ENCODE results near the gene FAM180A. TPM values are rescaled to one million over a fixed set of nuclear protein-coding genes. Genes with fewer than 3 reads are reported as not detected.

Gene FAM180A
- total and polyA plus RNA-seq, 9 of the 15 experiments (the other 6 are each of a cell fraction or from before 2014, with no cell fraction given), result not detected

GRCh38 chr7:135690566-135690965 lies 58.0 kb downstream of the FAM180A start (continued):
- TF ChIP-seq CREB1 (IDR thresholded peaks at IDR 0.05), result no peak
- TF ChIP-seq CREB1 (CRISPR knock-in tag; IDR thresholded peaks at IDR 0.05), result no peak

GRCh38 chr7:135687466-135687865 lies 61.1 kb downstream of the FAM180A start:
- H3K27me3 ChIP-seq (ENCODE audit: control insufficient read depth in 2 of 2, insufficient read depth in 2 of 2, low read length in 2 of 2), result no peaks in the 10 kb centered on the region
- H3K4me1 ChIP-seq (replicated peaks in 1 of 2; ENCODE audit: control insufficient read depth in 2 of 2, insufficient read depth in 2 of 2, low read length in 2 of 2), result no peaks in the 10 kb centered on the region
- in situ Hi-C loops (cut with MboI) (no loop called here), intact Hi-C loops (cut with micrococcal nuclease) (no loop called here)
- H3K27ac ChIP-seq (ENCODE audit: extremely low read depth, low read depth, low read length), result no peak overlapping the region
- no peaks in the 10 kb centered on the region for H3K9me3 ChIP-seq (replicated peaks; ENCODE audit: control insufficient read depth, insufficient read depth, low read depth, low read length)
- H3K4me3 ChIP-seq, result no peak overlapping the region
- H3K36me3 ChIP-seq (ENCODE audit: control insufficient read depth, insufficient read depth, low read length), result no peaks in the 10 kb centered on the region; the same call in 2 of the 3 replicates
- DNase-seq (ENCODE audit: extremely low read depth in 1 of 4, low spot score in 3 of 4) (no peak), ATAC-seq (no peak), FAIRE-seq (peak; percentile 57)
- POLR2A ChIA-PET, result interaction anchor here (0.6 kb wide), 1 partner anchor 11 kb away, joined by 3 read pairs; no protein-coding TSS in a partner anchor
- H3K9me1 ChIP-seq (ENCODE audit: control insufficient read depth, insufficient read depth, low read length), result no peaks in the 10 kb centered on the region
- no peak overlapping the region for H2AFZ ChIP-seq (ENCODE audit: low read depth, low read length)
- H4K20me1 ChIP-seq (replicated peaks; ENCODE audit: control insufficient read depth, insufficient read depth, low read length), result 0 out of 2 replicates have a peak, but pooled peaks cover 2% of the 10 kb centered on the region
- 0% methylated on average over 1 of the region's 1 CpG for WGBS (ENCODE audit: insufficient coverage, low coverage, missing lambda C conversion rate)
- H3K9ac ChIP-seq (ENCODE audit: insufficient read depth in 1 of 2, low read depth in 2 of 2, low read length in 2 of 2), result no peak overlapping the region
- CTCF ChIA-PET (ENCODE audit: low intra/inter-chr PET ratio), result no interaction called here
- no TSS peak for BruUV-seq (replicated peaks)
- H3K79me2 ChIP-seq (ENCODE audit: control insufficient read depth, insufficient read depth, low read length), result no peaks in the 10 kb centered on the region
- TF ChIP-seq ZBTB2 (IDR thresholded peaks at IDR 0.05) (no peak), ZBTB9 (CRISPR knock-in tag; IDR thresholded peaks at IDR 0.05) (no peak), NFRKB (IDR thresholded peaks at IDR 0.05; ENCODE audit: low read depth) (no peak), XRCC3 (IDR thresholded peaks at IDR 0.05) (no peak), GTF3C2 (IDR thresholded peaks at IDR 0.05; ENCODE audit: borderline replicate concordance, extremely low read depth, insufficient read length) (no peak), NCOR1 (IDR thresholded peaks at IDR 0.05) (no peak), U2AF1 (optimal IDR thresholded peaks at IDR 0.05; ENCODE audit: low read depth, low read length) (no peak), ZBTB43 (CRISPR knock-in tag; IDR thresholded peaks at IDR 0.05) (no peak), ZC3H11A (IDR thresholded peaks at IDR 0.05; ENCODE audit: low read depth, low read length) (no peak), POU5F1 (IDR thresholded peaks at IDR 0.05; ENCODE audit: borderline replicate concordance, low read depth, low read length, partially characterized antibody) (no peak), STAG1 (CRISPR knock-in tag; IDR thresholded peaks at IDR 0.05; ENCODE audit: borderline replicate concordance) (no peak), FOXJ3 (CRISPR knock-in tag; IDR thresholded peaks at IDR 0.05) (no peak), IFI16 (CRISPR knock-in tag; IDR thresholded peaks at IDR 0.05) (no peak)
- H3K4me2 ChIP-seq (ENCODE audit: insufficient read depth, low read length), result no peak overlapping the region

Measured in K562 (cell line).